ENCODE results near the gene TSG101.

The TSG101 gene

DNA sequence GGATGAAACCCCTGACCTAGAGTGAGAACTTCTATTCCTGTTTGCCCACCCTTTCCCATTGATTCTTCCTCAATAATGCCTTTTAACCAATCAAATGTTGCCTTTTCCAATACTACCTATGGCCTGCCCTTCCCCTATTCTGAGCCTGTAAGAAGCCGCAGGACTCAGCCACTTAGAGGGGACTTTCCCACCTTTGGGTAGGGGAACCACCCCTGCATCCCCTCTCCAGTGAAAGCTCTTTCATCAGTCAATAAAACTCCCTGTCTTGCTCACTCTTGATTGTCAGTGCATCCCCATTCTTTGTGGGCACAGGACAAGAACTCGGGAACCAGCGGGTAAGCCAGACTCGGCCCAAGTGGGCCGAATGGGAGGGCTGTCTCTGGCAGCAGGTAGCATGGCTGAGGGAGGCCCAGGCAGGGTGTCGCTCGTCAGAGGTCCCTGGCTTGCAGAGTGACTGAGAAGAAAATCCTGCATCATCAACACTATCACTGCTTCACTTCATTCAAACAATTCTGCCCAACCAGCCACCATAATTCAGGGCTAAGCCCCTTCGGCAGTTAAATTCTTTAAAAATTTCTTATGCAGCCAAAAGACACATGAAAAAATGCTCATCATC lies 40.7 kb downstream of the TSG101 start:
- TF ChIP-seq POLR2AphosphoS5 (IDR thresholded peaks at IDR 0.05; ENCODE audit: low read depth, low read length), result no peak
- no peak for TF ChIP-seq SIN3A (IDR thresholded peaks at IDR 0.05; ENCODE audit: borderline replicate concordance, insufficient read depth, low read length)
- TF ChIP-seq TAF1 (IDR thresholded peaks at IDR 0.05; ENCODE audit: borderline replicate concordance, insufficient read depth, low read length), result no peak
- TF ChIP-seq, protein P1, sequence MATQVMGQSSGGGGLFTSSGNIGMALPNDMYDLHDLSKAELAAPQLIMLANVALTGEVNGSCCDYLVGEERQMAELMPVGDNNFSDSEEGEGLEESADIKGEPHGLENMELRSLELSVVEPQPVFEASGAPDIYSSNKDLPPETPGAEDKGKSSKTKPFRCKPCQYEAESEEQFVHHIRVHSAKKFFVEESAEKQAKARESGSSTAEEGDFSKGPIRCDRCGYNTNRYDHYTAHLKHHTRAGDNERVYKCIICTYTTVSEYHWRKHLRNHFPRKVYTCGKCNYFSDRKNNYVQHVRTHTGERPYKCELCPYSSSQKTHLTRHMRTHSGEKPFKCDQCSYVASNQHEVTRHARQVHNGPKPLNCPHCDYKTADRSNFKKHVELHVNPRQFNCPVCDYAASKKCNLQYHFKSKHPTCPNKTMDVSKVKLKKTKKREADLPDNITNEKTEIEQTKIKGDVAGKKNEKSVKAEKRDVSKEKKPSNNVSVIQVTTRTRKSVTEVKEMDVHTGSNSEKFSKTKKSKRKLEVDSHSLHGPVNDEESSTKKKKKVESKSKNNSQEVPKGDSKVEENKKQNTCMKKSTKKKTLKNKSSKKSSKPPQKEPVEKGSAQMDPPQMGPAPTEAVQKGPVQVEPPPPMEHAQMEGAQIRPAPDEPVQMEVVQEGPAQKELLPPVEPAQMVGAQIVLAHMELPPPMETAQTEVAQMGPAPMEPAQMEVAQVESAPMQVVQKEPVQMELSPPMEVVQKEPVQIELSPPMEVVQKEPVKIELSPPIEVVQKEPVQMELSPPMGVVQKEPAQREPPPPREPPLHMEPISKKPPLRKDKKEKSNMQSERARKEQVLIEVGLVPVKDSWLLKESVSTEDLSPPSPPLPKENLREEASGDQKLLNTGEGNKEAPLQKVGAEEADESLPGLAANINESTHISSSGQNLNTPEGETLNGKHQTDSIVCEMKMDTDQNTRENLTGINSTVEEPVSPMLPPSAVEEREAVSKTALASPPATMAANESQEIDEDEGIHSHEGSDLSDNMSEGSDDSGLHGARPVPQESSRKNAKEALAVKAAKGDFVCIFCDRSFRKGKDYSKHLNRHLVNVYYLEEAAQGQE (IDR thresholded peaks at IDR 0.05; ENCODE audit: insufficient read depth in 1 of 2, low read depth in 2 of 2, low read length in 2 of 2), result no peak
- no peak for TF ChIP-seq FOXP2 (optimal IDR thresholded peaks at IDR 0.05; ENCODE audit: borderline replicate concordance, extremely low read depth, extremely low read length, insufficient read depth)

- TF ChIP-seq TAF1 (IDR thresholded peaks at IDR 0.05; ENCODE audit: borderline replicate concordance, insufficient read depth, low read length) (no peak), POLR2AphosphoS5 (IDR thresholded peaks at IDR 0.05; ENCODE audit: low read depth, low read length) (no peak), FOXP2 (optimal IDR thresholded peaks at IDR 0.05; ENCODE audit: borderline replicate concordance, extremely low read depth, extremely low read length, insufficient read depth) (no peak), SIN3A (IDR thresholded peaks at IDR 0.05; ENCODE audit: borderline replicate concordance, insufficient read depth, low read length) (no peak)
- TF ChIP-seq, protein P1 (IDR thresholded peaks at IDR 0.05; ENCODE audit: insufficient read depth in 1 of 2, low read depth in 2 of 2, low read length in 2 of 2), result no peak
Measured at GRCh38 chr11:18479063-18479462, 47.7 kb downstream of the TSG101 start.

DNA sequence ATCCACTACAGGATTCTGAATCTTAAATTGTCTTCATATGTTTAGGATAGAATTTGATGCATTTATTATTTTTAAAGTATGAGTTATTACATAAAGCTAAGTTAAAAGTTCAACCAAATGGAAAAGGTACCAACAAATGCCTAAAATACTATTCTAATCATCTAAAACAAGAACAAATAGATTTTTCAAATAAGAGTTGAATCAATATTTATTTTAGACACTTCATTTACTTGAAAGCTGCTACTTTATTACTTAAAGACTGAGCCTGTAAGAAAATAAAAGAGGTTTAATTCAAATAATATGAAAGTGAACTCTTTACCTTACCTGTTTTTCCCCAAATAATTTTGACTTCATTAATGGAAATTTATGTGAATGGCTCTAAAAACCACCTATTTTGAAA lies 54.2 kb downstream of the TSG101 start:
- TF ChIP-seq SIN3A (IDR thresholded peaks at IDR 0.05; ENCODE audit: borderline replicate concordance, insufficient read depth, low read length) (no peak), FOXP2 (optimal IDR thresholded peaks at IDR 0.05; ENCODE audit: borderline replicate concordance, extremely low read depth, extremely low read length, insufficient read depth) (no peak), TAF1 (IDR thresholded peaks at IDR 0.05; ENCODE audit: borderline replicate concordance, insufficient read depth, low read length) (no peak), POLR2AphosphoS5 (IDR thresholded peaks at IDR 0.05; ENCODE audit: low read depth, low read length) (no peak)
- TF ChIP-seq, protein P1 (IDR thresholded peaks at IDR 0.05; ENCODE audit: insufficient read depth in 1 of 2, low read depth in 2 of 2, low read length in 2 of 2), result no peak

DNA sequence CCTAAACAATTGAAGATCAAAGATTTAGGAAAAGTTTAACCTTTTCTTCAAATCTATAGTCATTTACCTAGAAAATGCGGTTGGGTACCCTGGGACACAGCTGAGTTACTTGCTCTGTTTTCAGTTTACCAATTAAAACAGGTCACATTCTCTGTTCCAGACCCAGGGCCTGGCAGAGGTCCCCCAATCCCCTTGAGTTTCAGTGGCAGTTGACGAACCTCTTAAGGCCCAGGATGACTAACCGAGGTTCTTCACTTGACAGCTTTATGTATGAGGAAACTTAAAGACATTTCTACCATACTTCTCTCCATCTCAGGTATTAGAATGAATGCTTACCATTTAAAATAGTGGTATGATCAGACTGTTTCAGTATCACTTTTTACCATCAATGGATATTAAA lies 54.7 kb downstream of the TSG101 start:
- TF ChIP-seq, protein P1 (IDR thresholded peaks at IDR 0.05; ENCODE audit: insufficient read depth in 1 of 2, low read depth in 2 of 2, low read length in 2 of 2), result no peak
- TF ChIP-seq SIN3A (IDR thresholded peaks at IDR 0.05; ENCODE audit: borderline replicate concordance, insufficient read depth, low read length), result no peak
- TF ChIP-seq POLR2AphosphoS5 (IDR thresholded peaks at IDR 0.05; ENCODE audit: low read depth, low read length), result no peak
- TF ChIP-seq TAF1 (IDR thresholded peaks at IDR 0.05; ENCODE audit: borderline replicate concordance, insufficient read depth, low read length), result no peak
- no peak for TF ChIP-seq FOXP2 (optimal IDR thresholded peaks at IDR 0.05; ENCODE audit: borderline replicate concordance, extremely low read depth, extremely low read length, insufficient read depth)
